GM19455 (cell line): ENCODE data around the gene ALOX15B.

ENCODE experiments used
- ATAC-seq: cut with Tn5 transposase; IDR thresholded peaks from one replicate; pipeline ENCODE4 v1.9.1; 2021; ENCODE audit not compliant: unreplicated experiment

The ALOX15B gene

GRCh38 chr17:8032442-8032841 is 6.4 kb upstream of the ALOX15B start:
- no peak for ATAC-seq

- ATAC-seq: no peak
Measured at GRCh38 chr17:8039611-8040168, 831 bp downstream of the ALOX15B start.

GRCh38 chr17:8041249-8041928 is 2.5 kb downstream of the ALOX15B start:
- ATAC-seq: no peak

- no peak for ATAC-seq
Measured at GRCh38 chr17:8041979-8042378, 3.1 kb downstream of the ALOX15B start.

GRCh38 chr17:8044819-8045810 is 6.3 kb downstream of the ALOX15B start:
- no peak for ATAC-seq

GRCh38 chr17:8046306-8046928 is 7.6 kb downstream of the ALOX15B start:
- no peak for ATAC-seq

GRCh38 chr17:8046929-8047768 is 8.3 kb downstream of the ALOX15B start:
- no peak for ATAC-seq

- no peak for ATAC-seq
Measured at GRCh38 chr17:8047769-8048110, 8.9 kb downstream of the ALOX15B start.

GRCh38 chr17:8048236-8048635 is 9.4 kb downstream of the ALOX15B start:
- ATAC-seq: no peak

- no peak for ATAC-seq
Measured at GRCh38 chr17:8048736-8049135, 9.9 kb downstream of the ALOX15B start.

GRCh38 chr17:8051831-8052230 is 13.0 kb downstream of the ALOX15B start:
- no peak for ATAC-seq

- ATAC-seq: no peak
Measured at GRCh38 chr17:8052256-8053252, 13.7 kb downstream of the ALOX15B start.

- ATAC-seq: no peak
Measured at GRCh38 chr17:8053600-8053999, 14.7 kb downstream of the ALOX15B start.

GRCh38 chr17:8055851-8056231 is 17.0 kb downstream of the ALOX15B start:
- no peak for ATAC-seq

GRCh38 chr17:8056232-8056975 is 17.5 kb downstream of the ALOX15B start:
- ATAC-seq: no peak

- ATAC-seq: no peak
Measured at GRCh38 chr17:8056976-8057625, 18.2 kb downstream of the ALOX15B start.

GRCh38 chr17:8057691-8058114 is 18.8 kb downstream of the ALOX15B start:
- no peak for ATAC-seq

GRCh38 chr17:8059131-8059530 is 20.3 kb downstream of the ALOX15B start:
- ATAC-seq: no peak
